SU-DHL-6 (cell line): Measurements from ENCODE around the gene MYO19.
A peak's percentile ranks its signal among the peaks of the same experiment; 100 is the strongest.

Source experiments
- CTCF ChIP-seq: fragments of 200-600 bp; sonication (generic); IDR thresholded peaks from one replicate; pipeline ENCODE4 v1.5.1; 2017; ENCODE audit warnings: antibody characterized with exemption, mild to moderate bottlenecking, low read length, moderate library complexity; ENCODE audit not compliant: insufficient read depth, poor library complexity, severe bottlenecking
- EZH2phosphoT487 ChIP-seq: fragments of 200-600 bp; sonication (generic), shearing (Covaris generic); conservative IDR thresholded peaks from 2 replicates; pipeline ENCODE4 v1.6.1; 2018; ENCODE audit warnings: mild to moderate bottlenecking, antibody characterized with exemption, low read length, moderate library complexity, mixed read lengths

- peak; percentile 37 for TF ChIP-seq CTCF
- TF ChIP-seq EZH2phosphoT487 = no peak
These were observed 51.8 kb downstream of the MYO19 start for GRCh38 chr17:36482611-36483504.
